ENCODE measurements around the gene EZH1.
A peak's percentile ranks its signal among the peaks of the same experiment; 100 is the strongest.

EZH1 gene

DNA sequence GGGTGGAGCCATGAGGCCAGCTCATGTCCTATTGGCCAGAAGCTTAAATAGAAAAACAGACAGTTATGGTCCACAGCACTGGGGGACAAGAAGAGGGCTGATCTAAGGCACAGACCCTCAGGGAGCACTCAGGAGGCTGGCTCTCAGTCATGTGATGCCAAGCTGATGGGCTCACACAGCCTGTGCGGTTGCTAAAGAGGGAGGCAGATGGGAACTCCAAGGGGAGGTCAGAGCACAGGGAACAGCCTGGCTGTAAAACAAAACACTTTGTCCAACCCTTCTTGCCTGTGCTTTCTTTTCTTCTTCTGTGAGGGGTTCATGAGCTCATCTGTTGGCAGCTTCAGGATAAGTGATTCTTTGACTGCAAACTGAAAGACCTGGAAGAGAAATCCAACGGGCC, 35.3 kb downstream of the EZH1 start:
- no peak for DNase-seq (ENCODE audit: low spot score)

DNA sequence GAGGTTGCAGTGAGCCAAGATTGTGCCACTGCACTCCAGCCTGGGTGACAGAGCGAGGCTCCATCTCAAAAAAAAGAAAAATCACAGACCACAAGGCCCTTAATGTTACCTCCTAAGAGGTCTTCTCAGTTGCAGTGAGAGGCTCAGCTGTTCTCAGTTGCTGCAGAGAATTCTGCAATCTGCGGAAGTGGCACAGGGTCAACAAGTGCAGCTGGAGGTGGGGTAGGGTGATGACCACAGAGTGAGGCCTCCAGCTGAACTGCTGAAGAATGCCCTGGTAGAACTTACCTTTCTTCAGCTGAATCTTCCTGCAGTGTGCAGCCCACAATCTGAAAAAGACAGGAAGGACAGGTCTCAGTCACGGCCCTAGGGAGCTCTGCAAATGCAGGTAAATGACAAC, 36.3 kb downstream of the EZH1 start:
- no peak for DNase-seq (ENCODE audit: low spot score)

DNA sequence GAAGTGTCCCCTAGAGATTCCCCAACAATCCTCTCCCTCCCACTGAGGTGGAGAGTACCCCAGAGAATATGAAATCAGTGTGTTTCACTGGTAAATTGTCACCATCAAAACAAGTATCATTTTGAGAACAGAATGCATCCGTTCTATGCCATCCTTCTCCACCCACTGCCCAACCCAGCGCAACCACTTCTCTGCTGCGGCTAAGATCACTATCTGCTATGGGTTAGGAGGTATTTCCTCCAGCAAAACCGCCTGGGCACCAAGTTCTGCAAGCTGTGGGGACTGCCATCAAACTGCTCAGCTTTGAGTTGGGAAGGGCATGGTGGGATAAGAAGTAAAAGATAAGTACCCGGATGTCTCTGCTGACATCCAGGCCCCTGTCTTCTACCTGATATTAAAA, 38.1 kb downstream of the EZH1 start:
- DNase-seq (ENCODE audit: low spot score), result peak; percentile 57

DNA sequence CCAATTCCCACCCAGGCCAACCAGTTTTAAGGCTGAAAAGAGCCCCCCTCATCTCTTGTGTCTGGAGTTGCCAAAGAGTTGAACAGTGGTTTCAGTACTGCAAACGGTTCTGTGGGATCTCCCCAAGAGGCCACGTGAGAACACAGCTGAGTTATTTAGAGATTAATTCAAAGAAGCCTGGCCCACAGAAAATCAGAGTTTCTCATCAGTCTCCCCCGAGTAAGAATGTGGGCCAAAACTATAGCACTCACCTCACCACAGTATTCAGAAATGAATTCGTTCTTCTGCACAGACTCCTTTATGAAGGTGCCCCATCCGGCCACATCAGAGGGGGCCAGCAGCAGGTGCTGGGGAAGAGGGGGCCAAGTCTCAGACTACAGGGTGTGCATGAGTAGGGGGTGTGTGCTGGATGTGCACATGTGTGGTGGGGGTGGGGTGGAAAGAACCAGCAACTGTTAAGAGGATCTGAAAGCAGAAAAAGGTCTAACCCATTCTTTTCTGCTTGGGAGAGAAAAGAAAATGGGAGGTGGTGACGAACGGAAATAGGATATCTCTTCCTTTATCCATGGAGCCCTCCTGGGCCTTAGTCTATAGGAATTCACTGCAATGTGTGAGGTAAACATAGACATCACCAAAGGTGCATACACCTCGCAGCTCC, 39.9 kb downstream of the EZH1 start:
- DNase-seq (ENCODE audit: low spot score), result no peak

DNA sequence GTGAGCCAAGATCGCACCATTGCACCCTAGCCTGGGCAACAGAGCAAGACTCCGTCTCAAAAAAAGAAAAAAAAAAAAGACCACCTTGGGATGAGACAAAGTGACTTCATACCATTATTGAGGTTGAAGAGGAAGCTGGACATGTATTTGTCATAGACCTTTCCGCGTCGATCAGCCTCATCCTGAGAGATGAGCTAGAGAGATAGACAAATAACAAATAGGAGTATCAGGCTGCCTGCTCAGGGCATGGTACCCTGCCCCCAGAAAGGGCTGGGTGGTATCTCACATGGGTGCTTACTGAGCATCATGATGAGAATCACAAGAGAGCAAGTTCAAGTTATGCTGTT, 40.4 kb downstream of the EZH1 start:
- DNase-seq (ENCODE audit: low spot score), result no peak

DNA sequence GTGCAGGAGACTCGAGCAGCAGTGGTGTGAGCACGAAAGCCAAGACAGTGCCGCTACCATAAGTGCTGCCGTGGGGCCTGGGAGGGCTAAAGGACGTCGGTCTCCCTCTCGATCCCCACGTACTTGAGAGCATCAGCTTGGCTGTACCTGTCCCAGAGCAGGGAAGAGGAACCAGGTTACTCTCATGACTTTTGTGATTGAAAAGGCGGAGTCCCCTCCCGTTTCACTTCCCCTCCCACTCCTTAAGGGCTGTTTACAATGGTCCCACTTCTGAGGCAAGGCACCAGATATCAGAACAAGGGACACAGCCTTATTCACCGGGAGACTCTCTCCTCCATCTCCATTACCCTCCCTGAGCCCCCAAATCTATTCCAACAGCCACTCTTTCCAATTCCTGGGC, 42.4 kb downstream of the EZH1 start:
- DNase-seq (ENCODE audit: low spot score), result no peak

DNA sequence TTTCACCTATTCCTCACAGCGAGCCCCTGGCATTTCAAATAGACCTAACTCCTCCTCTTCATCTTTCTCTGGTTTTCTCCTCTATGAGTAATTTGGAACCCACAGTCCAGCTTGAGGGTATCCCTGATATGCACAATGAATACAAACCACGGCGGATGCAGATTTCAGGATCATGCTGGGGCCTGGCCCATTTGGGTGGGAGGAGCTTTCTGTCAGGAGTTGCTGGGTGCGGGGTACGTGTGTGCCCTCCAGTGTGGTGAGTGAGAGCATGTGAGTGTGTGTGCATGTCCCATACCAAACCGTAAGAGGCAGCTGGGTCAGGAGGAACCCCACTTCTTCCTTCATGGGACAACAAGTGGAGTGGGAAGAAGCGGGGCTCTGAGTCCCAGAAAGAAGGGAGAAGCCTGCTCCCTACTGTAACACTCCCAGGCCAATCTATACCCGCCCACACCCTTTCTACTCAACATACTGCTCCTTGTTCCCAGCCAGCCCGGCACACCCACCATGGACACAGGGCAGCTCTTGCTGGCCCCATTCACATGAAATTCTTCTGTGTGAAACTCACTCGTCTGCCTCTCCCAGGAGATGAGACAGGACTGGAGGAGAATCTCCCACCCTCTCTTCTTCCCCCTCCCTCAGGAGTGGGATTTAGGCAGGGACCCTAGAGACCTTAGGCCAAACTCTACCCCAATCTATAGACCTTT, 44.1 kb downstream of the EZH1 start:
- no peak for DNase-seq (ENCODE audit: low spot score)

DNA sequence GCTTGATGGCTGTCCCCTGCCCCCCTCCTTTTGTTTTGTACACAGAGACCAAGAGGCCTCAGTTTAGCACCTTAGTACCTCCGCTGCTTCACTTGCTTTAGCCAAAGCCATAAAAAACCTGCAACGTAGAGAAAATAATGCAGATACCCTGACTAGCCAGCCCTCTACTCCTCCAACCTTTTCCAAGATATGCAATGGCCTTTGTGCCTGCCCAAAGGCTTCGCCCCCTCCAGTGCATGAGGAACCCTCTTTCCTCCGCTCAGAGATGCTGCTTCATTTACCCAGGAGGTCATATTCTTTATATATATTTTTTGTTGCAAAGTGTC, 45.5 kb downstream of the EZH1 start:
- no peak for DNase-seq (ENCODE audit: low spot score)

DNA sequence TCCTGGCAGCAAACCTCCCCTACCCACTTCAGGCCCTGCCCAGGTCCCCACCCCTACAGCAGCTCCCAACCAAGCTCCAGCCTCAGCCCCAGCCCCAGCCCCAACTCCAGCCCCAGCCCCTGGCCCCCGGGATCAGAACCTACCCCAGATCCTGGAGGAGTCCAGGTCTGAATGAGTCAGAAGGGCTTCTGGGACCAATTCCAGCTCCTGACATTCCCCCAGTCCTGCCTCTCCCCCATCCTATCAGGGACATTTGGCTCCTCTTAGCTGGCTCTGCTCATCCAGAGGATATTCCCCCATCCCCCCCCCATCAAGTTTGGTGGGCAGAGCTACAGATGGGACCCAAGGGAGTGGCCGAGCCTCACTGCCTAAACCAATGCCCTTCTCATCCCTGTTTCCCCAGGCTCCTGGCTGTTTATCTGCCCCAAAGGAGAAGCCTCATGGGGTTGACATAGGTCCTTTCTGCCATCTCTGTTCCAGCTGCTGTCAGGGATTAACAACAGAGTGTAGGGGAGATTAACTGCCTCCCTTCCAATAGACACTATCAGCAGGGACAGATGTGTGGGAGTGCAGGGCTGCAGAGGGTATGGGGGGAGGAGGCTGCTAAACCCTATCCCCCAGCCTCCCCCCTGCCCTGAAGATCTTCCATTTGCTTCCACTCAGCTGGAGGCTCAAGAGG, 46.0 kb downstream of the EZH1 start:
- DNase-seq (ENCODE audit: low spot score), result no peak

DNA sequence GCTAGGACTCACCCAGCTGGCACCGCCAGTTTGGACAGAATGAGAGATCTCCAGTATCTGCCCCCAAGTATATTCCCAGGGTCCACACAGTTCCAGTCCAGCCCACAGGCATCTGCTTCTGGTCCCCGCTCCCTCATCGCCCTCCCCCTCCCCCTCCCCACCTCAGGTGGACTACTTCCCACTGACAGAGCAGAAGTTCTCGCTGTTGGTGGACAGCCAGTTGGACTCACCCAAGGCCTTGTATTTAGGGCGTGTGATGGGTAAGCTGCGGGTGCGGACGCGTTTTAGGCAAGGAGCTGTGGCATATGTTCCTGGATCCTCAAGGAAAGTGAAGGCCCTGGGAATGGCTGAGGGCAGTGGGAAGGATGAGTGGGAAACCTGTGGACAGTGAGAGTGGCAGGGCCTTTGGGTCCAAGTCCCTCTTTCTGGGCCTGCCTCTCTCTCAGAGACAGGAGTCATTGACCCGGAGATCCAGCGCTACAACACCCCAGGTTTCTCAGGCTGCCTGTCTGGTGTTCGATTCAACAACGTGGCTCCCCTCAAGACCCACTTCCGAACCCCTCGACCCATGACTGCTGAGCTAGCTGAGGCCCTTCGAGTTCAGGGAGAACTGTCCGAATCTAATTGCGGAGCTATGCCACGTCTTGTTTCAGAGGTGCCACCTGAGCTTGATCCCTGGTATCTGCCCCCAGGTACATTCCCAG, 47.6 kb downstream of the EZH1 start:
- no peak for DNase-seq (ENCODE audit: low spot score)

DNA sequence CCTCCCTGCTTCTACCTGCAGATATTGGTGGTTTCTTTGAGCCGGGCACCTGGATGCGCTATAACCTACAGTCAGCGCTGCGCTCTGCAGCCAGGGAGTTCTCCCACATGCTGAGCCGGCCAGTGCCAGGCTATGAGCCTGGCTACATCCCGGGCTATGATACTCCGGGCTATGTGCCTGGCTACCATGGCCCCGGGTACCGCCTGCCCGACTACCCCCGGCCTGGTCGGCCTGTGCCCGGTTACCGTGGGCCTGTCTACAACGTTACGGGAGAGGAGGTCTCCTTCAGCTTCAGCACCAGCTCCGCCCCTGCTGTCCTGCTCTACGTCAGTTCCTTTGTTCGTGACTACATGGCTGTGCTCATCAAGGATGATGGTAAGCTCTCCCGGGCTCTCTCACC, 49.3 kb downstream of the EZH1 start:
- no peak for DNase-seq (ENCODE audit: low spot score)

DNA sequence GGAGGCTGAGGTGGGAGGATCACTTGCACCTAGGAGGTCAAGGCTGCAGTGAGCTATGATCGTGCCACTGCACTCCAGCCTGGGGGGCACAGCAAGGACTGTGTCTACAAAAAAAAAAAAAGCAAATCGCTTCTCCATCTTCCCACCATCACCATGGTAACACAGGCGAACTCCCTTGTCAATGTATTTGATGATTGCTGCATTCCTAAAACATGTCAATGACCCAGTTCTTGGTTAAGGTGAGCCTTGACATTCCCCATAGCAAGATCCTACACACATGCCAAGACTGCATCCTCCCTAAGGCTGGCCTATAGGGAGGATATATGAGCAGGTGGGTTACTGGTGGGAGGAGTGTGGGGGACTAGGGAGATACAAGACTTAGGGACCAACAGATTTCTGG, 50.3 kb downstream of the EZH1 start:
- no peak for DNase-seq (ENCODE audit: low spot score)

DNA sequence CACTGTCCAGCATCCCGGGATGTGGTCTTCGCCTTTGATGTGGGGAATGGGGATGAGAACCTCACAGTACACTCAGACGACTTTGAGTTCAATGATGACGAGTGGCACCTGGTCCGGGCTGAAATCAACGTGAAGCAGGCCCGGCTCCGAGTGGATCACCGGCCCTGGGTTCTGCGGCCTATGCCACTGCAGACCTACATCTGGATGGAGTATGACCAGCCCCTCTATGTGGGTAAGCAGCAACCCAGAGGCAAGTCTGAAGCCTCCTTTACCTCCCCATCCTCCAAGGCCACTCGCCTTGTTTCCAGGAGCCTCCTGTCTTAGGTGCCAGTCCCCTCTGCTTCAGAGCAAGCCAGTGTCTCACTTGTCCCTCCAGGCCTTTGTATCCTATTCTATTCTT, 52.4 kb downstream of the EZH1 start:
- no peak for DNase-seq (ENCODE audit: low spot score)

DNA sequence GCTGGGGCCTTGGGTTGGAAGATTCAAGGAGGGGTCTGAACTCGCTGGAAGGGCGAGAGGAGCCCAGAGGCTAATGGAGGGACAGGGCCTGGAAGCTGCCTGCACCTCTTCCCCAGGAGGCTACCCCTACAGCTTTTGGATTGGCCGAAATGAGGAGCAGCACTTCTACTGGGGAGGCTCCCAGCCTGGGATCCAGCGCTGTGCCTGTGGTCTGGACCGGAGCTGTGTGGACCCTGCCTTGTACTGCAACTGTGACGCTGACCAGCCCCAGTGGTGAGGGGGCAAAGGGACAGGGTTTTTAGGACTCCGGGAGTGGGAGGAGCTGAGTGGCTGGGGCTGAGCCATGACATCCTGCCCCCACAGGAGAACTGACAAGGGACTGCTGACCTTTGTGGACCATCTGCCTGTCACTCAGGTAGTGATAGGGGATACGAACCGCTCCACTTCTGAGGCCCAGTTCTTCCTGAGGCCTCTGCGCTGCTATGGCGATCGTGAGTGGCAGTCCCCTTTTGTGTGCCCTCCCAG, 53.8 kb downstream of the EZH1 start:
- DNase-seq (ENCODE audit: low spot score), result no peak

DNA sequence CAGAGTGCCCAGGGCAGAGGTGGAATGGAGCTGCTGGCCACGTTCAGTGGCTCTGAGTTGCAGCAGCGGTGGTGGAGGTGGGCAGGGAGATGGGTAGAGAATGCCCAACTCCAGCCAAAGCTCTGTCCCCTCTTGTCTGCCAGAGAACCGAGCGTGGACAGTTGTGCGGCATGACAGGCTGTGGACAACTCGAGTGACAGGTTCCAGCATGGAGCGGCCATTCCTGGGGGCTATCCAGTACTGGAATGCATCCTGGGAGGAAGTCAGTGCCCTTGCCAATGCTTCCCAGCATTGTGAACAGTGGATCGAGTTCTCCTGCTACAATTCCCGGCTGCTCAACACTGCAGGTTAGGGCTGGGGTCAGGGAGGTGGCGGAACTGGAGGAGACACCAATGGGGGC, 54.2 kb downstream of the EZH1 start:
- DNase-seq (ENCODE audit: low spot score), result no peak

DNA sequence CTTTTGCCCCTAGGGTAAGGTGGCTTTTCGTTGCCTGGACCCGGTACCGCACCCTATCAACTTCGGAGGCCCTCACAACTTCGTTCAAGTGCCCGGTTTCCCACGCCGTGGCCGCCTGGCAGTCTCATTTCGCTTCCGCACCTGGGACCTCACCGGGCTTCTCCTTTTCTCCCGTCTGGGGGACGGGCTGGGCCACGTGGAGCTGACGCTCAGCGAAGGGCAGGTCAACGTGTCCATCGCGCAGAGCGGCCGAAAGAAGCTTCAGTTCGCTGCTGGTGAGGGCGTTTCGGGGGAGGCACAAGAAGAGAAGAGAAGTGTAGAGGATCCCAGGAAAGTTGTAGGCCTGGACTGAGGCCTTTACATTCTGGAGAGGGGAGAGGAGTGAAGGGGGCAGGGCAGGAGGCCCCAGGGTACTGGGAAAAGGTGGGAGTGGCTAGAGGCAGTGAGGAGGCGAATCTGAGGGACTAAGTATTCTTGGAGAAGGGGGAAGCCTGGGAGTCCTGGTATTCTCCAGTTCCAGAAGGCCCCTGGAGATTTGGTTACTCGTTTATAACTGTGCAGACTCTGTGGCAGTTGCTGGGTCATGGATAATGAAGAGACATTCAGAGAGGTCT, 57.0 kb downstream of the EZH1 start:
- DNase-seq (ENCODE audit: low spot score), result no peak

DNA sequence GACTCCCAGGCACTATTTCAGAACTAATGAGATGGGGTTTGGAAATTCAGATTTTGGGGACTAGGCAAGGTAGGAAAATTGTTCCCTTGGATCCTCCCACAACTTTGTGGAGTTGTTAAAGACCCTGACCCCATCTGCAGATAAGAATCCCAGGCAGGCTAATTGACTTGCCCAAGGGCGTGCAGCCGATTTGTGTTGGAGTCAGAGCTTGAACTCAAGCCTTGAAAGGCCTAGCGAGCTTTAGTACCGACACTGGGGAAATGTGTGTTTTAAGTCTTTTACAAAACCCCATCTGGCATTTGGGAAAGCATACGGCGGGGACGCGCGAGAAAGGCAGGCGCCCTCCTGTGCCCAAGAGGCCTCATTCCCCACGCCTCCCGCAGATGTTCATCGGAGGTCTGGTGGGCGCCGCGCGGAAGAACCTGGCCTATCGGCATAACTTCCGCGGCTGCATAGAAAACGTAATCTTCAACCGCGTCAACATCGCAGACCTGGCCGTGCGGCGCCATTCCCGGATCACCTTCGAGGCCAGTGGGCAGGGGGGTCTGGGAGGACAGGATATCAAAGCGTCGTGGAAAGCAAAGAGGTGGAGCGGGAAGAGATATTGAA, 58.2 kb downstream of the EZH1 start:
- DNase-seq (ENCODE audit: low spot score), result no peak

DNA sequence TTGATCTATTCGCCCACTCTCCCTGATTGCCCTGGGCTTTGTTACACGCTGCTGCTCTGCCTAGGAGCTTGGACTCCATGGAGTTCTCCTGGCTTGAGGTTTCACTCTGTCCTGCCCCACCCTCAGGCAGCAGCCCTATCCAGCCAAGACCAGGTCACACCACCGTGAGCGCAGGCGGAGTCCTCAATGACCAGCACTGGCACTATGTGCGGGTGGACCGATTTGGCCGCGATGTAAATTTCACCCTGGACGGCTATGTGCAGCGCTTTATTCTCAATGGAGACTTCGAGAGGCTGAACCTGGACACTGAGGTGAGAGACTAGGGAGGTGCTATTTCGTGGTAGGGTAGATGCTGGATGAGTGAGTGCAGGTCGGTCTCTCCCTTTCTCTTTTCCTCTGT, 59.0 kb downstream of the EZH1 start:
- no peak for DNase-seq (ENCODE audit: low spot score)

DNA sequence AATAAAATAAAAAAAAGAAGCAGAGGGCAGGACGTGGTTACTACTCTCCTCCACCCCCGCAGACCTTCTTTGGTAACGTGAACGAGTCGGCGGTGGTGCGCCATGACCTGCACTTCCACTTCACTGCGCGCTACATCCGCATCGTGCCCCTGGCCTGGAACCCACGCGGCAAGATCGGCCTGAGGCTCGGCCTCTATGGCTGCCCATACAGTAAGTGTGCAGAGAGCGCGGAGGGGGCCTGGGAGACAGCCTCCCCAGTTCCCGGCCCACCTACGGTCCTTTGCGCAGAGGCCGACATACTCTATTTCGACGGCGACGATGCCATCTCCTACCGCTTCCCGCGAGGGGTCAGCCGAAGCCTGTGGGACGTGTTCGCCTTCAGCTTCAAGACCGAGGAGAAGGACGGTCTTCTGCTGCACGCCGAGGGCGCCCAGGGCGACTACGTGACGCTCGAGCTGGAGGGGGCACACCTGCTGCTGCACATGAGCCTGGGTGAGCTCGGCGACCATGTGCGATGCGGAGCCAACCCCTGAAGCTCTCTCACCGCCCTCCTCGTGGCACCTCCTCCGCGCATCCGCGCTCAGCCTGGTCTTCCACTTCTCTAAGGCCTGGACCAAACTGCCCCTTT, 59.8 kb downstream of the EZH1 start:
- no peak for DNase-seq (ENCODE audit: low spot score)

DNA sequence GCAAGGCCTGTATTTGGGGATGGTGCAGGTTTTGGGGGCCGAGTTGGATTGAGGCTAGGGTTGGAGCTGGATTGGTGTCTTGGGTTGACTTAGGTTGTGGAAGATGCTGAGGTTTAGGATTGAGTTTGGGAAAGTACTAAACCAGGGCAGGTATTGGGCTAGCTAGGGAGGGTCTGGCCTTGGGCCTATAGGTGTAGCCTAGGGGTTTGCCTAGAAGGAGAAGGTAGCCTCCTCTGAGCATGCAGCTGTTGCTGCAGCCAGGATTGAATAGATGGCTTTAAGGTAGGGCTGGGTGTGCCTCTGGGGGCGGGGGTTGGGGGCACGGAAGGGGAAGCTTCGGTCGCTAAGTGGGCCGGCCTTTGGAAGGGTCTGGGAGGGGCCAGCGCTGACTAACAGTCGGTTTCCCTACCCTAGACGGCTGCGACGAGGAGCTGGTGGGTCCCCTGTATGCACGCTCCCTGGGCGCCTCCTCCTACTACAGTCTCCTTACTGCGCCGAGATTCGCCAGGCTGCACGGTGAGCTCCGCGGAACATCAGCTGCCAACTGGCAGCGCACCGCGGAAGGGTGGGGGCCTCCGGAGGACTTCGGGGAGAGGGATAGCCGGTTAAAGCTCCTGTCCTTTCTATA, 61.3 kb downstream of the EZH1 start:
- no peak for DNase-seq (ENCODE audit: low spot score)

DNA sequence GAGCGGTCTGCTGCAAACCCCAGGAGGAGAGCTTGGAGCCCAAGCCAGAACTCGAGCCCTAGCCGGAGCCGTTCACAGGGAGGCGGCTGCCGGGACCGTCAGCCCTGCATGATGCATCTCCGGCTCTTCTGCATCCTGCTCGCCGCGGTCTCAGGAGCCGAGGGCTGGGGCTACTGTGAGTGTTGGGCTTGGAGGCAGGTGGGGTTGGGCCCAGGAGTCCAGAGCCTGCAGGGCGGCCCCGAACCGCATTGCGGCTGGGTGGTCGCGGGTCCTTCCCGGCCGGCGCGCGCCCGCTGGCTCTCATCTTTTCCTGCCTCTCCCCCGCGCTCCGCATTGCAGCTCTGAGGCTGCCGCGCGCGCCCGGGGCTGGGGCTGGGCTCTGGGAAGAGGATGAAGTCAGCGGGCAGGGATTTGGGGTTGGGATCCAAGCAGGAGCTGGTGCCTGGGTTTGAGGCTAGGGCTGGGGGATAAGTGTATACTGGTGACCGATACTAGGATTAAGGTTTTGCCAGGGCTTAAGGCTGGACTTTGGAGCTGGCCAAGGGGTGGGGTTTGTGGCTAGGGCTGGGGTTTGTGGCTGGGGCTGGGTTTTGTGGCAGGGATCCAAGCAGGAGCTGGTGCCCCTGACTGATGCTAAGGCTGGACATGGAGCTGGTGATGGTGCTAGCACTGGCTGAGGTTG, 62.0 kb downstream of the EZH1 start:
- no peak for DNase-seq (ENCODE audit: low spot score)
